Liver (tissue), 9 donors: Measurements from ENCODE around the gene EWSR1. TPM values are rescaled to one million over a fixed set of nuclear protein-coding genes. Genes with fewer than 3 reads are reported as not detected.

Experiments
- DNase-seq: peaks from one replicate; pipeline ENCODE4 v3.0.0-alpha.2; 2017; ENCODE audit warnings: low spot score
- H3K27ac ChIP-seq, 2 donors: one replicate each; pipeline ENCODE4 v1.7.0; 2013; ENCODE audit warnings: inconsistent platforms in 2 of 2, low read length in 2 of 2, control low read depth in 1 of 2, low read depth in 1 of 2, mild to moderate bottlenecking in 1 of 2
- H3K27me3 ChIP-seq, 4 donors: one replicate each; pipeline versions ENCODE4 v1.6.1 to v1.7.0; 2013; ENCODE audit warnings: low read length in 3 of 4, inconsistent platforms in 1 of 4, mild to moderate bottlenecking in 1 of 4, moderate library complexity in 1 of 4; ENCODE audit not compliant: control insufficient read depth in 4 of 4, insufficient read depth in 4 of 4
- H3K36me3 ChIP-seq, 4 donors: one replicate each; pipeline versions ENCODE4 v1.6.1 to v1.7.0; 2013; ENCODE audit warnings: low read length in 3 of 4, mild to moderate bottlenecking in 3 of 4, low read depth in 1 of 4, moderate library complexity in 1 of 4; ENCODE audit not compliant: control insufficient read depth in 4 of 4, insufficient read depth in 3 of 4
- H3K4me1 ChIP-seq, 4 donors: one replicate each; pipeline versions ENCODE4 v1.6.1 to v1.7.0; 2013; ENCODE audit warnings: low read length in 3 of 4, mild to moderate bottlenecking in 3 of 4, moderate library complexity in 1 of 4; ENCODE audit not compliant: control insufficient read depth in 4 of 4, insufficient read depth in 4 of 4
- H3K4me3 ChIP-seq, 3 donors: one replicate each; pipeline versions ENCODE4 v1.6.1 to v1.7.0; 2013; ENCODE audit warnings: low read length in 3 of 3, control low read depth in 1 of 3, low read depth in 1 of 3, mild to moderate bottlenecking in 1 of 3
- H3K9ac ChIP-seq, 2 donors: one replicate each; pipeline ENCODE4 v1.7.0; 2013; ENCODE audit warnings: low read length in 2 of 2, mild to moderate bottlenecking in 2 of 2, moderate library complexity in 2 of 2, control low read depth in 1 of 2, low read depth in 1 of 2
- H3K9me3 ChIP-seq, 4 donors: one replicate each; pipeline versions ENCODE4 v1.6.1 to v1.7.0; 2013; ENCODE audit warnings: low read length in 3 of 4; ENCODE audit not compliant: control insufficient read depth in 4 of 4
- CTCF ChIP-seq: fragments of 150-350 bp; IDR thresholded peaks from 2 replicates; pipeline ENCODE4 v1.5.1; 2017; ENCODE audit warnings: improper control_type of control experiment, low read depth, low read length; ENCODE audit not compliant: missing input control
- EGR1 ChIP-seq, 2 donors: IDR thresholded peaks; 2 replicates each; pipeline ENCODE4 v1.6.1; 2016 to 2018; ENCODE audit warnings: antibody characterized with exemption in 2 of 2, low read depth in 2 of 2
- FOXA1 ChIP-seq: IDR thresholded peaks from 2 replicates; pipeline ENCODE4 v1.6.1; 2016; ENCODE audit warnings: antibody characterized with exemption
- FOXA2 ChIP-seq: IDR thresholded peaks from 2 replicates; pipeline ENCODE4 v1.6.1; 2016; ENCODE audit warnings: antibody characterized with exemption
- GABPA ChIP-seq, 2 donors: IDR thresholded peaks in 1 of 2; conservative IDR thresholded peaks in 1 of 2; 2 replicates each; pipeline ENCODE4 v1.6.1; 2016; ENCODE audit warnings: antibody characterized with exemption in 2 of 2, mild to moderate bottlenecking in 1 of 2, moderate library complexity in 1 of 2
- HNF4A ChIP-seq, 2 donors: conservative IDR thresholded peaks; 2 replicates each; pipeline ENCODE4 v1.6.1; 2016; ENCODE audit warnings: antibody characterized with exemption in 2 of 2, mild to moderate bottlenecking in 2 of 2
- HNF4G ChIP-seq: IDR thresholded peaks from 2 replicates; pipeline ENCODE4 v1.6.1; 2016; ENCODE audit warnings: antibody characterized with exemption
- JUND ChIP-seq, 2 donors: IDR thresholded peaks; 2 replicates each; pipeline ENCODE4 v1.6.1; 2016; ENCODE audit warnings: antibody characterized with exemption in 2 of 2
- NR2F2 ChIP-seq: IDR thresholded peaks from 2 replicates; pipeline ENCODE4 v1.6.1; 2016; ENCODE audit warnings: antibody characterized with exemption
- RAD21 ChIP-seq, 2 donors: IDR thresholded peaks; 2 replicates each; pipeline ENCODE4 v1.6.1; 2016; ENCODE audit warnings: antibody characterized with exemption in 2 of 2, mild to moderate bottlenecking in 2 of 2
- REST ChIP-seq: IDR thresholded peaks from 2 replicates; pipeline ENCODE4 v1.6.1; 2016; ENCODE audit warnings: antibody characterized with exemption, mild to moderate bottlenecking
- RXRA ChIP-seq, 2 donors: IDR thresholded peaks; 2 replicates each; pipeline ENCODE4 v1.6.1; 2017 to 2018; ENCODE audit warnings: antibody characterized with exemption in 2 of 2, mild to moderate bottlenecking in 1 of 2
- SP1 ChIP-seq: IDR thresholded peaks from 2 replicates; pipeline ENCODE4 v1.6.1; 2018; ENCODE audit warnings: antibody characterized with exemption, mild to moderate bottlenecking
- TAF1 ChIP-seq: conservative IDR thresholded peaks from 2 replicates; pipeline ENCODE4 v1.6.1; 2016; ENCODE audit warnings: antibody characterized with exemption, mild to moderate bottlenecking
- YY1 ChIP-seq: IDR thresholded peaks from 2 replicates; pipeline ENCODE4 v1.6.1; 2016; ENCODE audit warnings: antibody characterized with exemption, mild to moderate bottlenecking
- WGBS: extraction: QIAGEN DNeasy Blood & Tissue Kit; methylation state at CpG from one replicate; pipeline ENCODE4 v1.1.7; 2013; 5-methylcytosine and 5-hydroxymethylcytosine counted together
- polyA plus RNA-seq, 2 donors: library from polyadenylated mRNA; stranded (reverse) in 1 of 2; unstranded in 1 of 2; fragments of 200-250 nt in 1 of 2; fragments of >200 nt in 1 of 2; fragmentation: Nextera tagmentation in 1 of 2; extraction: Ambion mirVana in 1 of 2; gene quantifications; one replicate each; pipeline versions ENCODE4 v1.2.1 to v1.2.3, GENCODE V29; 2013 to 2015
- total RNA-seq, 2 donors: library from RNA; depleted of rRNA; stranded (reverse); fragments of >200 nt; gene quantifications; one replicate each; pipeline ENCODE4 v1.2.3, GENCODE V29; 2014
- TF ChIP-seq, protein P1 (sequence below): IDR thresholded peaks from 2 replicates; pipeline ENCODE4 v1.6.1; 2016; ENCODE audit warnings: antibody characterized with exemption
- TF ChIP-seq, protein P2 (sequence below): IDR thresholded peaks from 2 replicates; pipeline ENCODE4 v1.6.1; 2016; ENCODE audit warnings: antibody characterized with exemption
- TF ChIP-seq, protein P3 (sequence below): IDR thresholded peaks from 2 replicates; pipeline ENCODE4 v1.6.1; 2016; ENCODE audit warnings: antibody characterized with exemption
- donor health status: healthy.
- donor health status: healthy.
- donor health status: healthy.
- donor health status: healthy.
- donor health status: healthy.

Gene EWSR1
- total and polyA plus RNA-seq, 4 donors = 64.8 to 134 (median 78.3) TPM

DNA sequence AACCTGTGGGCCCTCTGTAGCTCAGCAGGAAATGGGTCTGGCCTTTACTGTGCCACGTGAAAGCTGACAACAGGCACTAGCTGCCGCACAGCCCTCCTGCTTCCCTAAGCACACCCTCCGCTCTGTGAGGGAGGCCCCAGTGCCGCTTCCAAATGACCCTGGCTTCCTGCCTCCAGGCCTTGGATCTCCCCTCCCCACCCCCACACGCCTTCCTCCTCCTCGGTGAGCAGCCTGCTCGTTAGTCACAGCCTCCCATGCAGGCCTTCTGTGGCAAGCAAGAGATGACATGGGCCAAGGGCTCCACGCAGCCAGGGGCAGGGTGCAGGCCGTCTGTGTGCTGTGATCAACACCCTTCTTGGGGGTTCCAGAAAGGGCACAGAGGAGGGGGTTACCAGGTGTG, 62.7 kb downstream of the EWSR1 start:
- Histone ChIP-seq H3K4me3 (no peak overlapping the region), H3K36me3 (peaks cover 5 to 50% (median 10%) of the 10 kb centered on the region in 4 donors), H3K4me1 (peaks cover 3 to 20% (median 14%) of the 10 kb centered on the region in 4 donors), H3K27ac (no peak overlapping the region), H3K9ac (no peak overlapping the region), H3K27me3 (no peaks in the 10 kb centered on the region), H3K9me3 (no peaks in the 10 kb centered on the region)
- DNase-seq = no peak
- WGBS = 82% methylated on average over 9 of the region's 9 CpGs
- TF ChIP-seq HNF4G (no peak), NR2F2 (peak; percentile 84), RAD21 (IDR thresholded peaks at IDR 0.05) (peak in 1 of 2 donors; percentile 5)

- no peaks in the 10 kb centered on the region for H3K27me3 ChIP-seq
- TF ChIP-seq, protein P1, sequence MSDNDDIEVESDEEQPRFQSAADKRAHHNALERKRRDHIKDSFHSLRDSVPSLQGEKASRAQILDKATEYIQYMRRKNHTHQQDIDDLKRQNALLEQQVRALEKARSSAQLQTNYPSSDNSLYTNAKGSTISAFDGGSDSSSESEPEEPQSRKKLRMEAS = no peak
- TF ChIP-seq RXRA (IDR thresholded peaks at IDR 0.05) (no peak), TAF1 (no peak), EGR1 (IDR thresholded peaks at IDR 0.05; ENCODE audit: low read depth in 2 of 2) (no peak), GABPA (IDR thresholded peaks at IDR 0.05 in 1 of 2, conservative IDR thresholded peaks at IDR 0.05 in 1 of 2) (no peak), REST (no peak), YY1 (no peak), HNF4A (conservative IDR thresholded peaks at IDR 0.05) (no peak), HNF4G (no peak), FOXA2 (no peak), NR2F2 (no peak), CTCF (no peak), JUND (IDR thresholded peaks at IDR 0.05) (no peak), SP1 (no peak), FOXA1 (no peak), RAD21 (IDR thresholded peaks at IDR 0.05) (no peak)
- TF ChIP-seq, protein P2, sequence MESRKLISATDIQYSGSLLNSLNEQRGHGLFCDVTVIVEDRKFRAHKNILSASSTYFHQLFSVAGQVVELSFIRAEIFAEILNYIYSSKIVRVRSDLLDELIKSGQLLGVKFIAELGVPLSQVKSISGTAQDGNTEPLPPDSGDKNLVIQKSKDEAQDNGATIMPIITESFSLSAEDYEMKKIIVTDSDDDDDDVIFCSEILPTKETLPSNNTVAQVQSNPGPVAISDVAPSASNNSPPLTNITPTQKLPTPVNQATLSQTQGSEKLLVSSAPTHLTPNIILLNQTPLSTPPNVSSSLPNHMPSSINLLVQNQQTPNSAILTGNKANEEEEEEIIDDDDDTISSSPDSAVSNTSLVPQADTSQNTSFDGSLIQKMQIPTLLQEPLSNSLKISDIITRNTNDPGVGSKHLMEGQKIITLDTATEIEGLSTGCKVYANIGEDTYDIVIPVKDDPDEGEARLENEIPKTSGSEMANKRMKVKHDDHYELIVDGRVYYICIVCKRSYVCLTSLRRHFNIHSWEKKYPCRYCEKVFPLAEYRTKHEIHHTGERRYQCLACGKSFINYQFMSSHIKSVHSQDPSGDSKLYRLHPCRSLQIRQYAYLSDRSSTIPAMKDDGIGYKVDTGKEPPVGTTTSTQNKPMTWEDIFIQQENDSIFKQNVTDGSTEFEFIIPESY = no peak
- TF ChIP-seq, protein P3, sequence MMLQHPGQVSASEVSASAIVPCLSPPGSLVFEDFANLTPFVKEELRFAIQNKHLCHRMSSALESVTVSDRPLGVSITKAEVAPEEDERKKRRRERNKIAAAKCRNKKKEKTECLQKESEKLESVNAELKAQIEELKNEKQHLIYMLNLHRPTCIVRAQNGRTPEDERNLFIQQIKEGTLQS = no peak
- 94% methylated on average over 8 of the region's 8 CpGs for WGBS
- H3K36me3 ChIP-seq = peaks cover 5 to 52% (median 11%) of the 10 kb centered on the region in 4 donors
- H3K4me3 ChIP-seq = no peak overlapping the region
- DNase-seq = no peak
- peaks cover 5 to 24% (median 18%) of the 10 kb centered on the region in 4 donors for H3K4me1 ChIP-seq
- H3K9ac ChIP-seq = no peak overlapping the region
- no peaks in the 10 kb centered on the region for H3K9me3 ChIP-seq
- H3K27ac ChIP-seq = no peak overlapping the region
Observed at GRCh38 chr22:29331213-29331612, 63.1 kb downstream of the EWSR1 start.
